Upper lobe of left lung (tissue), 6 donors: Measurements from ENCODE around the gene HMBS. TPM values are rescaled to one million over a fixed set of nuclear protein-coding genes. Genes with fewer than 3 reads are reported as not detected.
A peak's percentile ranks its signal among the peaks of the same experiment; 100 is the strongest.

Experiments
- ATAC-seq, 2 donors: fragments of 200-7000 bp; cut with Tn5 transposase; one replicate each; pipeline ENCODE4 v1.9.1; 2022; ENCODE audit warnings: mild to moderate bottlenecking in 2 of 2, moderate library complexity in 2 of 2; ENCODE audit not compliant: low FRiP score in 2 of 2
- DNase-seq, 2 donors: peaks; one replicate each; pipeline ENCODE4 v3.0.0-alpha.2; 2019 to 2020
- H3K27ac ChIP-seq, 4 donors: fragments of 200-600 bp; sonication (generic); one replicate each; pipeline ENCODE4 v1.5.1; 2016 to 2019
- H3K27me3 ChIP-seq, 4 donors: fragments of 200-600 bp; sonication (generic); one replicate each; pipeline ENCODE4 v1.5.1; 2017 to 2019
- H3K36me3 ChIP-seq, 4 donors: fragments of 200-600 bp; sonication (generic); one replicate each; pipeline ENCODE4 v1.5.1; 2016 to 2019
- H3K4me1 ChIP-seq, 4 donors: fragments of 200-600 bp; sonication (generic); one replicate each; pipeline ENCODE4 v1.5.1; 2018 to 2019
- H3K4me3 ChIP-seq, 4 donors: fragments of 200-600 bp; sonication (generic); one replicate each; pipeline ENCODE4 v1.5.1; 2017 to 2019; ENCODE audit warnings: mild to moderate bottlenecking in 2 of 4, moderate library complexity in 1 of 4
- H3K9me3 ChIP-seq, 4 donors: fragments of 200-600 bp; sonication (generic); one replicate each; pipeline ENCODE4 v1.5.1; 2018 to 2019
- CTCF ChIP-seq, 6 experiments: fragments of 450-650 bp in 4 of 6; fragments of 200-600 bp in 2 of 6; sonication (generic) in 2 of 6; IDR thresholded peaks; one replicate each; pipeline ENCODE4 v1.5.1; 2016 to 2019; ENCODE audit warnings: antibody characterized with exemption in 6 of 6
- EP300 ChIP-seq, 4 donors: sonication (generic); formaldehyde crosslinking; IDR thresholded peaks; one replicate each; pipeline ENCODE4 v1.5.1; 2017; ENCODE audit warnings: antibody characterized with exemption in 4 of 4, control low read depth in 2 of 4
- POLR2A ChIP-seq, 4 donors: fragments of 450-650 bp; IDR thresholded peaks; one replicate each; pipeline ENCODE4 v1.5.1; 2016 to 2017; ENCODE audit warnings: antibody characterized with exemption in 4 of 4, mild to moderate bottlenecking in 2 of 4
- POLR2AphosphoS5 ChIP-seq, 2 donors: sonication (generic); formaldehyde crosslinking; IDR thresholded peaks; one replicate each; pipeline ENCODE4 v1.5.1; 2017; ENCODE audit warnings: antibody characterized with exemption in 2 of 2
- WGBS, 2 donors: methylation state at CpG; one replicate each; pipeline ENCODE4 v1.1.5; 2017 to 2018; 5-methylcytosine and 5-hydroxymethylcytosine counted together
- total RNA-seq, 6 donors: library from RNA; depleted of rRNA in 4 of 6; stranded (reverse); fragments of >200 nt in 4 of 6; gene quantifications; one replicate each; pipeline versions ENCODE4 v1.1.0 to v1.2.1, GENCODE V29; 2016 to 2021
- donor health status: DM: no; HTN: no; CAD: no; lungs with moderate emphysema.
- donor health status: DM: no; HTN: yes; CAD: no; lungs with severe emphysema.

HMBS gene
- total RNA-seq, 6 donors from 2014 or later: 8.4 to 20.4 (median 13.4) TPM

- no peak overlapping the region for H3K4me3 ChIP-seq
- peaks cover 22 to 38% (median 23%) of the 10 kb centered on the region in 4 donors for H3K4me1 ChIP-seq
- H3K27ac ChIP-seq: peak overlapping the region in 1 of 4 donors; percentile 92
- H3K27me3 ChIP-seq: no peaks in the 10 kb centered on the region
- ATAC-seq: no peak
- DNase-seq: no peak
- peaks cover 22 to 54% (median 43%) of the 10 kb centered on the region in 4 donors for H3K36me3 ChIP-seq
- 89 to 91% methylated on average over 10 of the region's 10 CpGs for WGBS, 2 donors
- H3K9me3 ChIP-seq: no peaks in the 10 kb centered on the region
- TF ChIP-seq POLR2A (IDR thresholded peaks at IDR 0.05): no peak
These were observed 25.8 kb downstream of the HMBS start for GRCh38 chr11:119110439-119110838.

- ATAC-seq (no peak), DNase-seq (no peak)
- 92 to 95% methylated on average over 9 to 11 of the region's 11 CpGs for WGBS, 2 donors
- no peak overlapping the region for H3K27ac ChIP-seq
- no peaks in the 10 kb centered on the region for H3K27me3 ChIP-seq
- H3K4me1 ChIP-seq: peaks cover 18 to 33% (median 19%) of the 10 kb centered on the region in 4 donors
- TF ChIP-seq EP300 (IDR thresholded peaks at IDR 0.05): no peak
- no peak for TF ChIP-seq POLR2AphosphoS5 (IDR thresholded peaks at IDR 0.05)
- TF ChIP-seq CTCF (IDR thresholded peaks at IDR 0.05): no peak
- TF ChIP-seq POLR2A (IDR thresholded peaks at IDR 0.05): no peak
- H3K9me3 ChIP-seq: no peaks in the 10 kb centered on the region
- peaks cover 22 to 64% (median 50%) of the 10 kb centered on the region in 4 donors for H3K36me3 ChIP-seq
- H3K4me3 ChIP-seq: no peak overlapping the region
These were observed 26.8 kb downstream of the HMBS start for GRCh38 chr11:119111361-119111925.

GRCh38 chr11:119112314-119113020, 27.8 kb downstream of the HMBS start:
- 92 to 100% methylated on average over 7 to 12 of the region's 12 CpGs for WGBS, 2 donors
- Histone ChIP-seq H3K9me3 (no peaks in the 10 kb centered on the region), H3K4me3 (no peak overlapping the region), H3K27ac (no peak overlapping the region), H3K4me1 (peaks cover 14 to 28% (median 15%) of the 10 kb centered on the region in 4 donors), H3K27me3 (no peaks in the 10 kb centered on the region), H3K36me3 (peaks cover 22 to 69% (median 50%) of the 10 kb centered on the region in 4 donors)
- DNase-seq (no peak), ATAC-seq (no peak)
- TF ChIP-seq POLR2A (IDR thresholded peaks at IDR 0.05) (no peak), EP300 (IDR thresholded peaks at IDR 0.05) (no peak), CTCF (IDR thresholded peaks at IDR 0.05) (no peak), POLR2AphosphoS5 (IDR thresholded peaks at IDR 0.05) (no peak)

GRCh38 chr11:119113716-119114115, 29.0 kb downstream of the HMBS start:
- 95 to 96% methylated on average over 4 to 8 of the region's 9 CpGs for WGBS, 2 donors

More at GRCh38 chr11:119113716-119114115, 29.0 kb downstream of the HMBS start:
- Histone ChIP-seq H3K9me3 (no peaks in the 10 kb centered on the region), H3K4me3 (no peak overlapping the region), H3K27ac (no peak overlapping the region), H3K27me3 (no peaks in the 10 kb centered on the region), H3K4me1 (peaks cover 7 to 20% (median 8%) of the 10 kb centered on the region in 4 donors), H3K36me3 (peaks cover 22 to 69% (median 50%) of the 10 kb centered on the region in 4 donors)
- ATAC-seq: no peak
- TF ChIP-seq EP300 (IDR thresholded peaks at IDR 0.05) (no peak), POLR2A (IDR thresholded peaks at IDR 0.05) (no peak), POLR2AphosphoS5 (IDR thresholded peaks at IDR 0.05) (no peak), CTCF (IDR thresholded peaks at IDR 0.05) (no peak)
- DNase-seq: no peak
